Erythroblast (primary cell): ENCODE results near the gene RAMACL.
"Not testable (repeated sequence)": the region's sequence is repeated elsewhere in the genome, so short reads cannot be mapped to it uniquely, and the experiment has no call there.

Source experiments
- DNase-seq, 2 experiments: peaks; one replicate each; lab custom pipeline; 2025; lab: John Stamatoyannopoulos, UW
- GATA1 ChIP-seq: IDR thresholded peaks from 2 replicates; pipeline ENCODE4 v1.6.1; 2011; ENCODE audit warnings: low read depth, mild to moderate bottlenecking, control low read depth, low read length, moderate library complexity
- POLR2A ChIP-seq: IDR thresholded peaks from 2 replicates; pipeline ENCODE4 v1.6.1; 2011; ENCODE audit warnings: mild to moderate bottlenecking, low read length

RAMACL gene

GRCh38 chr6:166541366-166541765 is 45.1 kb downstream of the RAMACL start:
- DNase-seq = no peak
- no peak for TF ChIP-seq POLR2A

- TF ChIP-seq POLR2A = no peak
- DNase-seq = no peak
Observed at GRCh38 chr6:166540631-166541331, 45.7 kb downstream of the RAMACL start.

- DNase-seq = no peak
- TF ChIP-seq GATA1 (no peak), POLR2A (no peak)
Observed at GRCh38 chr6:166539543-166539942, 46.9 kb downstream of the RAMACL start.

- DNase-seq = not testable (repeated sequence)
Observed at GRCh38 chr6:166539011-166539385, 47.5 kb downstream of the RAMACL start.

GRCh38 chr6:166538297-166539010 is 48.0 kb downstream of the RAMACL start:
- no peak for TF ChIP-seq GATA1
- no peak for TF ChIP-seq POLR2A
- no peak for DNase-seq

GRCh38 chr6:166534658-166535406 is 51.6 kb downstream of the RAMACL start:
- no peak for DNase-seq
- TF ChIP-seq GATA1 (no peak), POLR2A (no peak)

- no peak for DNase-seq
- TF ChIP-seq POLR2A (no peak), GATA1 (no peak)
Observed at GRCh38 chr6:166533205-166533824, 53.2 kb downstream of the RAMACL start.
